LNCaP clone FGC (cell line): Measurements from ENCODE around the gene MAGEC2.

Experiments
- DNase-seq: peaks from one replicate; pipeline ENCODE4 v3.0.0-alpha.2; 2011; ENCODE audit warnings: low read depth
- H3K4me3 ChIP-seq: 2 replicates; pipeline ENCODE4 v1.5.1; 2011; ENCODE audit warnings: mild to moderate bottlenecking, low read depth, low read length, control low read depth
- CTCF ChIP-seq: IDR thresholded peaks from 2 replicates; pipeline ENCODE4 v1.5.1; 2012; ENCODE audit warnings: mild to moderate bottlenecking; ENCODE audit not compliant: control insufficient read depth, insufficient read depth; ENCODE audit errors: extremely low read depth

The MAGEC2 gene

GRCh38 chrX:142204522-142205433 lies at the start of gene MAGEC2:
Gene MAGEC2, minus strand, starts transcription at chrX:142205290. Its CDS starts 1,303 bp downstream, at chrX:142203987.
- no peak for DNase-seq
- H3K4me3 ChIP-seq = no peak within 1 kb of the TSS
- no peak for TF ChIP-seq CTCF

- no peak for TF ChIP-seq CTCF
- no peak for DNase-seq
- H3K4me3 ChIP-seq = no peak overlapping the region
These were observed 46.6 kb upstream of the MAGEC2 start for GRCh38 chrX:142251680-142252079.

GRCh38 chrX:142251202-142251601 lies 46.1 kb upstream of the MAGEC2 start:
- no peak for DNase-seq
- TF ChIP-seq CTCF = no peak
- H3K4me3 ChIP-seq = no peak overlapping the region

GRCh38 chrX:142250502-142250901 lies 45.4 kb upstream of the MAGEC2 start:
- H3K4me3 ChIP-seq = no peak overlapping the region
- no peak for DNase-seq
- no peak for TF ChIP-seq CTCF

- TF ChIP-seq CTCF = no peak
- H3K4me3 ChIP-seq = no peak overlapping the region
- DNase-seq = no peak
These were observed 44.6 kb upstream of the MAGEC2 start for GRCh38 chrX:142249721-142250120.

- DNase-seq = no peak
- H3K4me3 ChIP-seq = no peak overlapping the region
- no peak for TF ChIP-seq CTCF
These were observed 39.5 kb upstream of the MAGEC2 start for GRCh38 chrX:142244568-142244967.
